Cardiac fibroblast (primary cell): ENCODE data around the gene FAM184A.

Source experiments
- DNase-seq, 2 donors: peaks; one replicate each; pipeline versions ENCODE4 v3.0.0 to v3.0.0-alpha.2; 2010; ENCODE audit warnings: low read depth in 2 of 2
- H3K4me3 ChIP-seq, 2 donors: replicated peaks in 1 of 2; 1 replicate in 1 of 2; 2 replicates in 1 of 2; pipeline ENCODE4 v1.5.1; 2011; ENCODE audit warnings: low read depth in 2 of 2, low read length in 2 of 2, mild to moderate bottlenecking in 2 of 2, moderate library complexity in 1 of 2
- TF ChIP-seq, protein P1 (sequence below): IDR thresholded peaks from one replicate; pipeline ENCODE4 v1.5.1; 2011; ENCODE audit warnings: low read depth, mild to moderate bottlenecking, low read length, inconsistent platforms

FAM184A gene

DNA sequence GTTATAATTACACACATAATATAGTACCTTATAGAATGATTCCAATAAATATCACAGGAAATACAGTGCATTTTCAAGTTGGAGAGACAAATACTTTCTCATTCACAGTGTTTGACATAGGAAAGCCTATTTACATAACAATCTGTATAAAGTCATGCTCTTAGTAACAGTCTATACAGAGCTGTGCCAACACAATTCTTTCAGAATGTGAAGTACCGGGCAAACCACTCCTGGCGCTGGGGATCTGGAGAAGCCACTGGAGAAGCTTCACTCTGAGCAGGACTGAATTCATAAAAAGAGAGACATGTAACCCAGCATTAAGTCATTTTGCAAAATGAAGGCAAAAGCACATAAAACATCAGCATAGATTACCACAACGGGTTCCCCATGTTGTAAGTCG lies 118.6 kb downstream of the FAM184A start:
- H3K4me3 ChIP-seq, result no peak overlapping the region
- no peak for DNase-seq
- TF ChIP-seq, protein P1, sequence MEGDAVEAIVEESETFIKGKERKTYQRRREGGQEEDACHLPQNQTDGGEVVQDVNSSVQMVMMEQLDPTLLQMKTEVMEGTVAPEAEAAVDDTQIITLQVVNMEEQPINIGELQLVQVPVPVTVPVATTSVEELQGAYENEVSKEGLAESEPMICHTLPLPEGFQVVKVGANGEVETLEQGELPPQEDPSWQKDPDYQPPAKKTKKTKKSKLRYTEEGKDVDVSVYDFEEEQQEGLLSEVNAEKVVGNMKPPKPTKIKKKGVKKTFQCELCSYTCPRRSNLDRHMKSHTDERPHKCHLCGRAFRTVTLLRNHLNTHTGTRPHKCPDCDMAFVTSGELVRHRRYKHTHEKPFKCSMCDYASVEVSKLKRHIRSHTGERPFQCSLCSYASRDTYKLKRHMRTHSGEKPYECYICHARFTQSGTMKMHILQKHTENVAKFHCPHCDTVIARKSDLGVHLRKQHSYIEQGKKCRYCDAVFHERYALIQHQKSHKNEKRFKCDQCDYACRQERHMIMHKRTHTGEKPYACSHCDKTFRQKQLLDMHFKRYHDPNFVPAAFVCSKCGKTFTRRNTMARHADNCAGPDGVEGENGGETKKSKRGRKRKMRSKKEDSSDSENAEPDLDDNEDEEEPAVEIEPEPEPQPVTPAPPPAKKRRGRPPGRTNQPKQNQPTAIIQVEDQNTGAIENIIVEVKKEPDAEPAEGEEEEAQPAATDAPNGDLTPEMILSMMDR, result no peak

DNA sequence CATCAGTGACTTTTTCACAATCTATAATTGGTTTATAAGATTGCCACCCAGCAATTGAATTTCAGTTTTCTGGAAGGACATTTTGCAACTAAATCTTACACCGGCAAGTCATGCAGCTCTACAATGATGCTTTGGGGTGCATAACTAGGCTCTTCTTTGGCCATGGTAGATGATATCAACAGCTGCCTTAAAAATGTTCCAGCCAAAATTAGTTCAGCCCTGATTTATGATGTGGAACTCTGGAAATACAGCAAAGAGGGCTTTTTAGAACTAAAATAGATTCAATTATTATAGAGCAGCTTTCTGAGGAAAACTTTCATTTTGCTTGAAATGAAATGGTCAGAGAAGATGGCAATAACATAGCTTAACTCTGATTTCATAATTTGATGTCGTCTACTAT lies 125.1 kb downstream of the FAM184A start:
- H3K4me3 ChIP-seq, result no peak overlapping the region
- no peak for DNase-seq
- TF ChIP-seq, protein P1, result no peak

DNA sequence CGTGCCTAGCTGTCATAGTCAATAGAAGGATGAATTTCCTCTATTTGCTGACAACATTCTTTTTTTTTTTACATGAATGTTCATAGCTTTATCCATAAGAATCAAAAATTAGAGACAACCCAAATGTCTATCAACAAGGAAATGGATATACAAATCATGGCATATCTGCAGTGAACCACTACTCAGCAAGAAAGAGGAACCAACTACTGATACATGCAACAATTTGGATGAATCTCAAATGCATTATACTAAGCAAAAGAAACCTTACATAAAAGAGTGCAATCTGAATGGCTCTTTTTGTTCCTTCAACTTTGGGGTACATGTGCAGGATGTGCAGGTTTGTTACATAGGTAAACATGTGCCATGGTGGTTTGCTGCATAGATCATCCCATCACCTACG lies 125.8 kb downstream of the FAM184A start:
- H3K4me3 ChIP-seq, result no peak overlapping the region
- TF ChIP-seq, protein P1, result no peak
- no peak for DNase-seq

DNA sequence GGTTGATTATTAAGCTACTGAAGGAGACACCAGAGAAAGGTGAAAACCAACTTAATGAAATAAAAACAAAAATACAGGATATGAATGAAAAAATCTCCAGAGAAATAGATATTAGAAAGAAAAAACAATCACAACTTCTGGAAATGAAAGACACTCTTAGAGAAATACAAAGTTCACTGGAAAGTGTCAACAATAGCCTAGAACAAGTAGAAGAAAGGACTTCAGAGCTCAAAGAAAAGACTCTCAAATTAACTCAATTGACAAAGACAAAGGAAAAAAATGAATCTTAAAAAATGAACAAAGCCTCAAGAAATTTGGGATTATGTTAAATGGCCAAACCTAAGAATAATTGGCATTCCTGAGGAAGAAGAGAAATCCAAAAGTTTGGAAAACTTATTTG lies 133.2 kb downstream of the FAM184A start:
- H3K4me3 ChIP-seq, result no peak overlapping the region
- no peak for DNase-seq
- TF ChIP-seq, protein P1, result no peak

DNA sequence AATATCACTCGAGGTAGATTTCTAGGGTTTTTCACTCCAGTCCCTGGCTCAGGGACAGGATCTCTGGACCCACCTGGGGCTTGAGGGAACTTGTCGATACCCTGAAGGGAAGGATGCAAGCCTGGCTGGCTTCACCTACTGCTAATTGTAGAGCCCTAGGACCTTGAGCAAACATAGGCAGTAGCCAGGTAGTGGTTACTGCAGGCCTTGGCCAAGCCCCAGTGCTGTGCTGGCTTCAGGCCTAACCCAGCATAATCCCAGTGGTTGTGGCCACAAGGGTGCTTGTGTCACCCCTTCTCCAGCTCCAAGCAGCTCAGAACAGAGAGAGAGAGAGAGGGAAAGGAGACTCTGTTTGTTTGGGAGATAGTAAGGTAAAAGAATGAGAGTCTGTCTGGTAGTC lies 137.7 kb downstream of the FAM184A start:
- TF ChIP-seq, protein P1, result no peak
- no peak for DNase-seq
- no peak overlapping the region for H3K4me3 ChIP-seq

DNA sequence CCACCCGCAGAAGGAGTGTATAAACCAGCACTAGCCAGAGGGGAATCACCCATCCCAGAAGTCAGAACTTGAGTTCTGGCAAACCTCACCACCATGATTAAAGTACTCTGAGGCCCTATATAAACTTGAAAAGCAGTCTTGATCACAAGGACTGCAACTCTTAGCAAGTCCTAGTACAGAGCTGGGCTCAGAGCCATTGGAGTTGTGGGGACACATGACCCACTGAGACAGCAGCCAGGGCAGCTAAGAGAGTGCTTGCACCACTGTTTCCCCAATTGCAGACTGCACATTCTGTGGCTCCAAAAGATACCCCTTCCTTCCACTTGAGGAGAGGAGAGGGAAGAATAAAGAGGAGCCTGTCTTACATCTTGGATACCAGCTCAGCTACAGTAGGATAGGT lies 138.8 kb downstream of the FAM184A start:
- TF ChIP-seq, protein P1, result no peak
- H3K4me3 ChIP-seq, result no peak overlapping the region
- no peak for DNase-seq

DNA sequence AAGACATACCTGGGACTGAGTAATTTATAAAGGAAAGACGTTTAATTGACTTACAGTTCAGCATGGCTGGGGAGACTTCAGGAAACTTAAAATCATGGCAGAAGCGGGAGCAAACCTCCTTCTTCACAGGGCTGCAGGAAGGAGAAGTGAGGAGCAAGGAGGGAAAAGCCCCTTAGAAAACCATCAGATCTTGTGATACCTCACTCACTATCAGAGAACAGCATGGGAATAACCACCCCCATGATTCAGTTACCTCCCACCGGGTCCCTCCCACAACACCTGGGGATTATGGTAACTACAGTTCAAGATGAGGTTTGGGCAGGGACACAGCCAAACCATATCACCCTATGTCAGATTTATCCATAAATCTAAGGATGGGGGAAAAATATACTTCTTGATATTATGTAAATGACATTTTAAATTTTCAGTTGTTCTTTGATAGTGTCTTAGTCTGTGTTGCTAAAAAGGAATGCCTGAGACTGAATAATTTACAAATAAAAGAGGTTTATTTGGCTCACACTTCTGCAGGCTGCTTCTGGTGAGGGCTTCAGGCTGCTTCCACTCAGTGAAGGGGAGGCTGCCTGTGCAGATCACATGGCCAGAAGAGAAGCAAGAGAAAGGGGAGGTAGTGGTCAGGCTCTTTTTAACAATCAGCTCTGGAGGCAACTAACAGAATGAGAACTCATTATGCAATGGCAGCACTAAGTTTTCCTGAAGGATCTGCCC lies 142.3 kb downstream of the FAM184A start:
- TF ChIP-seq, protein P1, result no peak
- DNase-seq, result no peak
- no peak overlapping the region for H3K4me3 ChIP-seq
